ENCODE results near the gene THRA. TPM values are rescaled to one million over a fixed set of nuclear protein-coding genes. Genes with fewer than 3 reads are reported as not detected.

Gene THRA
- total RNA-seq, 2 experiments from 2014 or later = 12.9 to 13.1 TPM

GRCh38 chr17:40111221-40112128 is 48.7 kb downstream of the THRA start:
- intact Hi-C loops (cut with DNase I, micrococcal nuclease) = loop anchor here (1.0 to 5.0 kb wide), 10 partner anchors 12 to 175 kb away; partner anchors contain the start of genes THRA (in 2 of the 2), CDC6 (in 1 of the 2), RAPGEFL1 (in 1 of the 2) and WIPF2 (in 1 of the 2)
- H3K9me3 Mint-ChIP-seq (ENCODE audit: low read depth) = no peaks in the 10 kb centered on the region
- no peaks in the 10 kb centered on the region for H3K36me3 Mint-ChIP-seq (ENCODE audit: low read depth)
- CTCF ChIA-PET = interaction anchor here (0.5 to 6.8 kb wide), 25 partner anchors 9 to 436 kb away, joined by 3 to 156 read pairs (median 11); partner anchors contain the start of genes CASC3, MED24, NR1D1 and WIPF2
- peak; percentile 85 for DNase-seq
- peak; percentile 57 for ATAC-seq
- H3K27me3 Mint-ChIP-seq = no peaks in the 10 kb centered on the region
- peaks cover 73% of the 10 kb centered on the region for H3K4me1 Mint-ChIP-seq
- POLR2A ChIA-PET = interaction anchor here (1.0 to 1.1 kb wide), 3 partner anchors 11 to 172 kb away, joined by 3 to 5 read pairs (median 4); partner anchors contain the start of gene NR1D1
- peak overlapping the region; percentile 38 for H3K4me3 Mint-ChIP-seq
- peak overlapping the region; percentile 86 for H3K27ac Mint-ChIP-seq

GRCh38 chr17:40112191-40112711 is 49.5 kb downstream of the THRA start:
- ATAC-seq = no peak
- POLR2A ChIA-PET = interaction anchor here (1.0 to 2.0 kb wide), 8 partner anchors 11 to 171 kb away, joined by 3 to 34 read pairs (median 5); partner anchors contain the start of genes CASC3 and NR1D1
- no peak for DNase-seq
- intact Hi-C loops (cut with DNase I, micrococcal nuclease) = loop anchor here (2.0 to 5.0 kb wide), 6 partner anchors 40 to 175 kb away; partner anchors contain the start of genes CDC6 (in 1 of the 2), RAPGEFL1 (in 1 of the 2) and WIPF2 (in 1 of the 2)
- Mint-ChIP-seq H3K9me3 (ENCODE audit: low read depth) (no peaks in the 10 kb centered on the region), H3K36me3 (ENCODE audit: low read depth) (no peaks in the 10 kb centered on the region), H3K27ac (peak overlapping the region; percentile 86), H3K4me1 (peaks cover 65% of the 10 kb centered on the region), H3K27me3 (no peaks in the 10 kb centered on the region), H3K4me3 (no peak overlapping the region)
- CTCF ChIA-PET = interaction anchor here (0.6 to 6.8 kb wide), 38 partner anchors 8 to 437 kb away, joined by 3 to 156 read pairs (median 11); partner anchors contain the start of genes CASC3, CSF3, MED24 and MSL1

- no peaks in the 10 kb centered on the region for H3K36me3 Mint-ChIP-seq (ENCODE audit: low read depth)
- ChIA-PET POLR2A (interaction anchor here (0.6 to 2.0 kb wide), 9 partner anchors 11 to 281 kb away, joined by 3 to 34 read pairs (median 6); partner anchors contain the start of genes CASC3, MSL1 and NR1D1), CTCF (interaction anchor here (0.6 to 6.8 kb wide), 41 partner anchors 11 to 1644 kb away, joined by 3 to 156 read pairs (median 9); partner anchors contain the start of genes CASC3, CSF3, MED24 and MSL1)
- peaks cover 60% of the 10 kb centered on the region for H3K4me1 Mint-ChIP-seq
- no peaks in the 10 kb centered on the region for H3K27me3 Mint-ChIP-seq
- intact Hi-C loops (cut with DNase I, micrococcal nuclease) = loop anchor here (1.0 to 5.0 kb wide), 12 partner anchors 9 to 174 kb away; partner anchors contain the start of genes MSL1 (in 2 of the 2), CASC3 (in 1 of the 2), CDC6 (in 1 of the 2) and MED24 (in 1 of the 2)
- H3K9me3 Mint-ChIP-seq (ENCODE audit: low read depth) = no peaks in the 10 kb centered on the region
- peak overlapping the region; percentile 72 for H3K4me3 Mint-ChIP-seq
- H3K27ac Mint-ChIP-seq = peak overlapping the region; percentile 86
- DNase-seq (no peak), ATAC-seq (no peak)
Measured at GRCh38 chr17:40112718-40113109, 49.9 kb downstream of the THRA start.

- intact Hi-C loops (cut with DNase I, micrococcal nuclease) = loop anchor here (1.0 to 5.0 kb wide), 12 partner anchors 8 to 173 kb away; partner anchors contain the start of genes MSL1 (in 2 of the 2), CASC3 (in 1 of the 2), CDC6 (in 1 of the 2) and MED24 (in 1 of the 2)
- Mint-ChIP-seq H3K27me3 (no peaks in the 10 kb centered on the region), H3K4me3 (peak overlapping the region; percentile 72), H3K4me1 (peaks cover 55% of the 10 kb centered on the region), H3K27ac (peak overlapping the region; percentile 86), H3K36me3 (ENCODE audit: low read depth) (no peaks in the 10 kb centered on the region), H3K9me3 (ENCODE audit: low read depth) (no peaks in the 10 kb centered on the region)
- peak; percentile 82 for ATAC-seq
- DNase-seq = peak; percentile 96
- ChIA-PET POLR2A (interaction anchor here (0.6 to 2.0 kb wide), 13 partner anchors 10 to 383 kb away, joined by 3 to 34 read pairs (median 5); partner anchors contain the start of genes CASC3, MIEN1, MSL1 and NR1D1), CTCF (interaction anchor here (0.6 to 6.8 kb wide), 42 partner anchors 10 to 1643 kb away, joined by 3 to 156 read pairs (median 8); partner anchors contain the start of genes CASC3, CSF3, MED24 and MSL1)
Measured at GRCh38 chr17:40113110-40113906, 50.5 kb downstream of the THRA start.

- Mint-ChIP-seq H3K36me3 (ENCODE audit: low read depth) (no peaks in the 10 kb centered on the region), H3K27me3 (no peaks in the 10 kb centered on the region), H3K4me1 (peaks cover 51% of the 10 kb centered on the region), H3K4me3 (peak overlapping the region; percentile 72), H3K27ac (peak overlapping the region; percentile 86), H3K9me3 (ENCODE audit: low read depth) (no peaks in the 10 kb centered on the region)
- ChIA-PET CTCF (interaction anchor here (0.7 to 6.8 kb wide), 25 partner anchors 10 to 356 kb away, joined by 3 to 156 read pairs (median 12); partner anchors contain the start of genes CASC3, CSF3, MSL1 and NR1D1), POLR2A (interaction anchor here (0.7 to 2.0 kb wide), 8 partner anchors 10 to 383 kb away, joined by 3 to 34 read pairs (median 8); partner anchors contain the start of genes CASC3, MIEN1, MSL1 and NR1D1)
- intact Hi-C loops (cut with DNase I, micrococcal nuclease) = loop anchor here (1.0 to 5.0 kb wide), 12 partner anchors 7 to 173 kb away; partner anchors contain the start of genes MSL1 (in 2 of the 2), CASC3 (in 1 of the 2), CDC6 (in 1 of the 2) and MED24 (in 1 of the 2)
- DNase-seq (no peak), ATAC-seq (no peak)
Measured at GRCh38 chr17:40113907-40114245, 51.1 kb downstream of the THRA start.

- ATAC-seq (no peak), DNase-seq (no peak)
- Mint-ChIP-seq H3K27me3 (no peaks in the 10 kb centered on the region), H3K27ac (no peak overlapping the region), H3K36me3 (ENCODE audit: low read depth) (no peaks in the 10 kb centered on the region), H3K4me3 (no peak overlapping the region), H3K4me1 (peaks cover 39% of the 10 kb centered on the region), H3K9me3 (ENCODE audit: low read depth) (no peaks in the 10 kb centered on the region)
- POLR2A ChIA-PET = no interaction called here
- CTCF ChIA-PET = interaction anchor here (0.9 to 6.8 kb wide), 8 partner anchors 8 to 102 kb away, joined by 3 to 156 read pairs (median 27); partner anchors contain the start of genes MSL1 and NR1D1
- intact Hi-C loops (cut with DNase I, micrococcal nuclease) = no loop called here
Measured at GRCh38 chr17:40115101-40115436, 52.3 kb downstream of the THRA start.

DNA sequence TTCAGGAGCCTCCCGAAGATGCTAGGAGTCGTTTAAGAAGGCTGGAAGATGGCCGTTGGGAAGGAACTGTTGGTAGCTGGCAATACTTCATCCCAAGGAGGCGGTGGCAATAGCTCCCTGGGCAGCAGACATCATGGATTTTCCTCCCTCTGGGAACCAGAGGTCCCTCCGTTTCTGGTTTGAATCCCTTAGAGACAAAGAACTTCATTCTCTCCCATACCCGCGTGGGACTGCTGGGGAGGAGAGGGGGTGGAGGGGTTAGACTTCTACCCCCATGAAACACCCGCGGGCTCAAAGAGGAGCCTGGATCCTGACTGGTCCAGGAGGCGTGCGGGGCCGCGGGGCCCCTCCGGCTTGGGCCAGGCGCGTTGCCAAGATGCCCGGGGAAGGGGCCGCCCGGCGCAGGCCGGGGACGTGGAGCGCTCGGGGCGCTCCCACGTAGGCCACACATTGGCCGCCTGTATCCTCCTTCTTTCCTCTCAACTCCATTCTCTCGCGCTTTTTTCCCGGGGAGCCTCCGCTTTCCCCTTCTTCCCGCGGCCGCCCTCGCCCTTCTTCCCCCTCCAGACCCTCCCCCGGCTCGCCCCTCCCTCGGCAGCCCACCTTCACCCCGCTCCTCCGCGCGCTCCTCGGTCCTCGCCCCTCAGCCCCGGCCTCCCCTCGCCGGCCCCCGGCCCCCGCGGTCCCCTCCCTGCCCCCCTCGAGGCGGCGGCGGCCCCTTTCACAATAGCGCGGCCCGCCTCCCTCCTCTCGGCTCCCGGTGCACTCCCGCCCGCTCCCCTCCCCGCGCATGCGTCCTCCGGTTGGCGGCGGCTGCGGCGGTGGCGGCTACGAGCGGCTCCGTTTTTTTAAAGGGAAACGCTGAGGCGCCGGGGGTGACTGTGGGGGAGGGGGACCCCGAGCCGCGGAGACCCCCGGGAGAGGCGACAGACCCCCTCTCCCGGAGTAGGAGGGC is 58.7 kb downstream of the THRA start, which contains the start of gene MSL1:
TSS of gene MSL1 (plus strand) at position 791 of the 955 bp plus-strand sequence. CDS start 642 bp downstream, outside the sequence.
- ChIA-PET CTCF (interaction anchor here (0.9 to 3.6 kb wide), 6 partner anchors 8 to 142 kb away, joined by 3 to 41 read pairs (median 5); no protein-coding TSS in a partner anchor), POLR2A (interaction anchor here (1.6 to 4.0 kb wide), 3 partner anchors 8 to 18 kb away, joined by 5 to 22 read pairs (median 21); partner anchors contain the start of gene CASC3)
- Mint-ChIP-seq H3K27ac (peak within 1 kb of the TSS; percentile 57), H3K9me3 (ENCODE audit: low read depth) (no peaks in the 10 kb centered on the region), H3K4me3 (peak within 1 kb of the TSS; percentile 79), H3K27me3 (no peaks in the 10 kb centered on the region), H3K36me3 (ENCODE audit: low read depth) (peaks cover 24% of the 10 kb centered on the region), H3K4me1 (peaks cover 29% of the 10 kb centered on the region)
- DNase-seq (peak; percentile 92), ATAC-seq (peak; percentile 69)
- intact Hi-C loops (cut with DNase I, micrococcal nuclease) = loop anchor here (1.0 to 2.0 kb wide), 7 partner anchors 8 to 166 kb away; partner anchors contain the start of genes CASC3 (in 1 of the 2), CDC6 (in 1 of the 2), NR1D1 (in 1 of the 2) and RAPGEFL1 (in 1 of the 2)

DNA sequence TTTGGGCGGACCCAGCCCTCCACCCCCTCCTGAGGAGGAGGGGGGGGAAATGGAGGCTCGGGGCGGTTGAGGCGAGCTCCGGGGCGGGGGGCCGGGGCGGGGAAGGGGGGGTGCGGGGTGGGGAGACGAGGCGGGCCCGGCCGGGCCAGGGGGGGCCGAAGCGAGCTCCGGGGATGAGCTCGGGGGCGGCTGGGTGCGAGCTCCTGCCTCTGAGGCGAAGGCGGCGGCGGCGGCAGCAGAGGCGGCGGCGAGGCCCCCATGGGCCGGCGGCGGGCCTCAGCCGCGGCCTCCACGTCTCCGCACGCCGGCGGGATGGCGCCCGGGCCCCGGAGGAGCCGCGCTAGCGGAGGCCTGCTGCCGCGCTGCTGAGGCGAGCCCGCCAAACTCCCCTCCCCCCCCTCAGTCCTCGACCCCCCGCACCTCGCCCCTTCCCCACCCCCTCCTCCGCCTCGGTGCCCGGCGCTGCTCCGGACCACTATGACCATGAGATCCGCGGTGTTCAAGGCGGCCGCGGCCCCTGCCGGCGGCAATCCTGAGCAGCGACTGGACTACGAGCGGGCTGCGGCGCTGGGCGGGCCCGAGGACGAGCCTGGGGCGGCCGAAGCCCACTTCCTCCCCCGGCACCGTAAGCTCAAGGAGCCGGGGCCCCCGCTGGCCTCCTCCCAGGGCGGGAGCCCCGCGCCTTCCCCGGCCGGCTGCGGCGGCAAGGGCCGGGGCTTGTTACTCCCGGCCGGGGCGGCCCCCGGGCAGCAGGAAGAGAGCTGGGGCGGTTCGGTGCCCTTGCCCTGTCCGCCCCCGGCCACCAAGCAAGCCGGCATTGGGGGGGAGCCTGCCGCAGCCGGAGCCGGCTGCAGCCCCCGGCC is 59.6 kb downstream of the THRA start:
- H3K9me3 Mint-ChIP-seq (ENCODE audit: low read depth) = no peaks in the 10 kb centered on the region
- no peaks in the 10 kb centered on the region for H3K27me3 Mint-ChIP-seq
- H3K36me3 Mint-ChIP-seq (ENCODE audit: low read depth) = peaks cover 28% of the 10 kb centered on the region
- CTCF ChIA-PET = interaction anchor here (0.9 to 3.6 kb wide), 9 partner anchors 9 to 143 kb away, joined by 3 to 41 read pairs (median 12); partner anchors contain the start of genes CASC3 and NR1D1
- peak overlapping the region; percentile 11 for H3K27ac Mint-ChIP-seq
- POLR2A ChIA-PET = interaction anchor here (3.6 to 4.0 kb wide), 2 partner anchors 9 to 17 kb away, joined by 21 to 22 read pairs; partner anchors contain the start of gene CASC3
- DNase-seq = peak; percentile 63
- peak overlapping the region; percentile 79 for H3K4me3 Mint-ChIP-seq
- intact Hi-C loops (cut with DNase I, micrococcal nuclease) = loop anchor here (1.0 to 2.0 kb wide), 3 partner anchors 18 to 165 kb away; partner anchors contain the start of genes CASC3 (in 1 of the 2) and CDC6 (in 1 of the 2)
- H3K4me1 Mint-ChIP-seq = peaks cover 29% of the 10 kb centered on the region
- peak; percentile 42 for ATAC-seq
